Measurements from ENCODE around the gene ADGRD1.

Gene ADGRD1

DNA sequence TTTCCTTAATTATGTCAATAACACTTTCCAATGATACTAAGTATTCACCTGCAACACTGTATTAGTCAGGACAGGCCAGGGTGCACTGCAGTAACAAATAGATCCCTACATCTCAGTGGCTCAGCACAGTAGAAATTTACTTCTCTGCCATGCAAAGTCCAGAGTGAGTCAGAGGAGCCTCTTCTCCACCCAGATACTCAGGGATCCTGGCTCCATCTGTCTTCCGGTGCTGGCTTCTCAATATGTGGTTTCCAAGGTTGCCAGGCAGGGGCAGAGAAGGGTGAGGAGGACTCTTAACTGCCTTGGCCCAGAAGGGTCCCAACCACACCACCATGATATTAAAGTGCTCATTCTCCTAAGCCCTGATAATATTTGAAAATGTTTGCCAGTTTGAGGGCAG is 47.8 kb downstream of the ADGRD1 start:
- no peaks in the 10 kb centered on the region for H3F3A ChIP-seq (ENCODE audit: control insufficient read depth, insufficient read depth)
- H3K27ac ChIP-seq (ENCODE audit: low read depth, low read length), result peak overlapping the region; percentile 35
- H3K79me2 ChIP-seq (ENCODE audit: control insufficient read depth, low read length), result no peaks in the 10 kb centered on the region
- H3K36me3 ChIP-seq (ENCODE audit: control insufficient read depth, low read length), result no peaks in the 10 kb centered on the region
- H3K9me3 ChIP-seq (ENCODE audit: control insufficient read depth, insufficient read depth, low read length), result no peaks in the 10 kb centered on the region
- no peaks in the 10 kb centered on the region for H3K27me3 ChIP-seq (ENCODE audit: control insufficient read depth, low read length)
- TF ChIP-seq, protein P1, sequence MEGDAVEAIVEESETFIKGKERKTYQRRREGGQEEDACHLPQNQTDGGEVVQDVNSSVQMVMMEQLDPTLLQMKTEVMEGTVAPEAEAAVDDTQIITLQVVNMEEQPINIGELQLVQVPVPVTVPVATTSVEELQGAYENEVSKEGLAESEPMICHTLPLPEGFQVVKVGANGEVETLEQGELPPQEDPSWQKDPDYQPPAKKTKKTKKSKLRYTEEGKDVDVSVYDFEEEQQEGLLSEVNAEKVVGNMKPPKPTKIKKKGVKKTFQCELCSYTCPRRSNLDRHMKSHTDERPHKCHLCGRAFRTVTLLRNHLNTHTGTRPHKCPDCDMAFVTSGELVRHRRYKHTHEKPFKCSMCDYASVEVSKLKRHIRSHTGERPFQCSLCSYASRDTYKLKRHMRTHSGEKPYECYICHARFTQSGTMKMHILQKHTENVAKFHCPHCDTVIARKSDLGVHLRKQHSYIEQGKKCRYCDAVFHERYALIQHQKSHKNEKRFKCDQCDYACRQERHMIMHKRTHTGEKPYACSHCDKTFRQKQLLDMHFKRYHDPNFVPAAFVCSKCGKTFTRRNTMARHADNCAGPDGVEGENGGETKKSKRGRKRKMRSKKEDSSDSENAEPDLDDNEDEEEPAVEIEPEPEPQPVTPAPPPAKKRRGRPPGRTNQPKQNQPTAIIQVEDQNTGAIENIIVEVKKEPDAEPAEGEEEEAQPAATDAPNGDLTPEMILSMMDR (IDR thresholded peaks at IDR 0.05; ENCODE audit: low read depth, low read length, poor library complexity, severe bottlenecking), result no peak
- H4K20me1 ChIP-seq (ENCODE audit: control insufficient read depth, insufficient read depth, low read depth, low read length), result no peaks in the 10 kb centered on the region
- no peak overlapping the region for H3K4me3 ChIP-seq (ENCODE audit: low read length)
- peaks cover 29% of the 10 kb centered on the region for H3K4me1 ChIP-seq (ENCODE audit: control insufficient read depth, low read length)
- no peak overlapping the region for H3K4me2 ChIP-seq (ENCODE audit: low read length)
- no peaks in the 10 kb centered on the region for H3K9me2 ChIP-seq (replicated peaks; ENCODE audit: control insufficient read depth, low read length)

DNA sequence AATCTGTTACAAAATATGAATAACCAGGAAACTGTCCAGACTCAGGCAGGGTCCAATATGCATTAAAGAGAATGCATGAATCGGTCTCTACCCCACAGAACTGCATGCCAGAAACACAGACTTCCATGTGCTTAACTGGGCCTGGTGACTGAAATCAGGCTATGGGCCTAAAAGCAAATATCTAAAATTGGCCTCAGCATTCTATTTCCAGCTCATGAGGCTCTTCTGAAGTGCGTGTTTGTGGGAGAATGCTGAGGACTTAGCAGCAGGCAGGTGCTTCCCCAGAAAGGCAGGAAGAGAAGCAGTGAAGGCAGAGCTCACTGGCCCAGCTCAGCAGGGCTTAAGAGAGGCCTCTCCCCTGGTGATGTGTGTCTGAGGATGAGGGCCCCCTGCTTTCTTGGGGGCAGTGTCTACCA is 48.5 kb downstream of the ADGRD1 start:
- Histone ChIP-seq H3K27ac (ENCODE audit: low read depth, low read length) (peak overlapping the region; percentile 35), H3K27me3 (ENCODE audit: control insufficient read depth, low read length) (no peaks in the 10 kb centered on the region), H3K4me3 (ENCODE audit: low read length) (no peak overlapping the region), H3K9me2 (replicated peaks; ENCODE audit: control insufficient read depth, low read length) (no peaks in the 10 kb centered on the region), H3K4me2 (ENCODE audit: low read length) (peak overlapping the region; percentile 30), H4K20me1 (ENCODE audit: control insufficient read depth, insufficient read depth, low read depth, low read length) (no peaks in the 10 kb centered on the region), H3K4me1 (ENCODE audit: control insufficient read depth, low read length) (peaks cover 29% of the 10 kb centered on the region), H3K36me3 (ENCODE audit: control insufficient read depth, low read length) (no peaks in the 10 kb centered on the region), H3K9me3 (ENCODE audit: control insufficient read depth, insufficient read depth, low read length) (no peaks in the 10 kb centered on the region), H3K79me2 (ENCODE audit: control insufficient read depth, low read length) (no peaks in the 10 kb centered on the region), H3F3A (ENCODE audit: control insufficient read depth, insufficient read depth) (no peaks in the 10 kb centered on the region)
- TF ChIP-seq, protein P1 (IDR thresholded peaks at IDR 0.05; ENCODE audit: low read depth, low read length, poor library complexity, severe bottlenecking), result no peak
- TF ChIP-seq EZH2phosphoT487 (IDR thresholded peaks at IDR 0.05; ENCODE audit: borderline replicate concordance, low read length), result no peak

DNA sequence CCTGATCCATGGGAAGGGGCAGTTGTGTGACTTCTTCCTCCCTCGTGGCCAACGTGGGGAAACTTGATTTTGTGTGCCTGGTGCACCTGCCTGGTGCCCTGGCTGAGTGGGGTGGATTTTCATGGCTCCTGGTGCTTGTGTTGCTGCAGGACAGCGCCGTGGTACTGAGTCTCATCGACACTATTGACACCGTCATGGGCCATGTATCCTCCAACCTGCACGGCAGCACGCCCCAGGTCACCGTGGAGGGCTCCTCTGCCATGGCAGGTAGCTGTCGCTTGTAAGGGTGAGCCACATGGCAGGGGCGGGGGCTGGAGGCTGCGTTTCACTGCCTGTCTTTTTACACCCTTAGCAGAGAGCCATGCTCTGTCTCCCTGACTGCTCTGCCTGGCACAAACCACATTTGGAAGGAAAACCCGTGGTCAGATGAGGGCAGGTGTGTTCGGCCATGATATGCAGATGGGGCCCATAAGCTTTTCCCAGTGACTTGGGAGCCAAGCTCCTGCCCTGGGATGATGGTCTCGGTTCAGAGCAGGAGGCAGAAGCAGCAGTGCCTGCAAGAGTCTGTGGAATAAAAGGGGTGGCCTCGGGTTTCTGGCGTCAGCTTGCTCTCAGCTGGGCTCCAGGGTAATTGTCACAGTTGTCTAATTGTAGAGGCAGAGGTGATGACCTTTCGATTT is 49.5 kb downstream of the ADGRD1 start:
- Histone ChIP-seq H3K27ac (ENCODE audit: low read depth, low read length) (no peak overlapping the region; the same call in 1 of the 2 replicates), H3K4me3 (ENCODE audit: low read length) (no peak overlapping the region), H3K4me2 (ENCODE audit: low read length) (no peak overlapping the region), H3K36me3 (ENCODE audit: control insufficient read depth, low read length) (no peaks in the 10 kb centered on the region), H3K9me2 (replicated peaks; ENCODE audit: control insufficient read depth, low read length) (no peaks in the 10 kb centered on the region), H3K27me3 (ENCODE audit: control insufficient read depth, low read length) (no peaks in the 10 kb centered on the region), H3K4me1 (ENCODE audit: control insufficient read depth, low read length) (peaks cover 29% of the 10 kb centered on the region), H3F3A (ENCODE audit: control insufficient read depth, insufficient read depth) (no peaks in the 10 kb centered on the region), H4K20me1 (ENCODE audit: control insufficient read depth, insufficient read depth, low read depth, low read length) (no peaks in the 10 kb centered on the region), H3K9me3 (ENCODE audit: control insufficient read depth, insufficient read depth, low read length) (no peaks in the 10 kb centered on the region), H3K79me2 (ENCODE audit: control insufficient read depth, low read length) (no peaks in the 10 kb centered on the region)
- TF ChIP-seq, protein P1 (IDR thresholded peaks at IDR 0.05; ENCODE audit: low read depth, low read length, poor library complexity, severe bottlenecking), result no peak
- no peak for TF ChIP-seq EZH2phosphoT487 (IDR thresholded peaks at IDR 0.05; ENCODE audit: borderline replicate concordance, low read length)
